Measurements from ENCODE around the gene PON2. TPM values are rescaled to one million over a fixed set of nuclear protein-coding genes. Genes with fewer than 3 reads are reported as not detected.

The PON2 gene
- total and polyA plus RNA-seq, 2 of the 13 experiments (the other 11 are each of a cell fraction or from before 2014, with no cell fraction given), result 202 to 217 TPM

DNA sequence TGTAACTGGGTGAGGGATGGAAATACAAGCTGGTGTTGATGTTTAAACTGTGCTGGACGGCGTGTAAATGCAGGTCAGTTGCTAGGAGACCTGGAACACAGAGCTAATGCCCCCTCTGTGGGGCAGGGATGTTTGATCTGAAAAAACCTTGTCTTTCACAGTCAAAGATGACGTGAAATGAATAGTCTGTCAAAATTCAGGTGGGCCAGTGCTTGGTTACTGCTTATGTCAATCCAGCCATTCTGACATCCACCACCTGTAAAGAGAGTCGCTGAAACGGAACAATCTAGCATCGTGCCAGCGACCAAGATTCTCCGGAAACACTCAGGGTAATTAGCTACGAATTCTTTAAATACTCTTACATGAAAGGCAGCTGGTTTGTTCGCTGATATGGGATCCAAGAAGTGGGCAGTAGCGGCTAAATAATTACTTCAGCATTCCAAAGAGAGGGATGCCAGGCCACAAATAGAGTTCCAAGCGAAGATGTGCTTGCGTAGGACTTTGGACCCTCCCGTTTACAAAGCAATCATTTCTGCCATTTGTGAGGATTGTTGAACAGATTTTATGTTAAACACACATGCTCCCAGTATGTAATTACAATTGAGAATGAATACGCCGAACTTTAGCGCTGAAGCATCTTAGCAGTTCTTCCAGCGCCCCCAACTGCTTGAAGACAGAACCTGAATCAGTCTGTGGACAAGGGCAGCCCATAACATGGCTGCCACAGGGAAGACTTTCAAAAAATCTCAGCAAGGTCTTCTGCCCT is 43.6 kb upstream of the PON2 start (continued):
- TF ChIP-seq, protein P1, sequence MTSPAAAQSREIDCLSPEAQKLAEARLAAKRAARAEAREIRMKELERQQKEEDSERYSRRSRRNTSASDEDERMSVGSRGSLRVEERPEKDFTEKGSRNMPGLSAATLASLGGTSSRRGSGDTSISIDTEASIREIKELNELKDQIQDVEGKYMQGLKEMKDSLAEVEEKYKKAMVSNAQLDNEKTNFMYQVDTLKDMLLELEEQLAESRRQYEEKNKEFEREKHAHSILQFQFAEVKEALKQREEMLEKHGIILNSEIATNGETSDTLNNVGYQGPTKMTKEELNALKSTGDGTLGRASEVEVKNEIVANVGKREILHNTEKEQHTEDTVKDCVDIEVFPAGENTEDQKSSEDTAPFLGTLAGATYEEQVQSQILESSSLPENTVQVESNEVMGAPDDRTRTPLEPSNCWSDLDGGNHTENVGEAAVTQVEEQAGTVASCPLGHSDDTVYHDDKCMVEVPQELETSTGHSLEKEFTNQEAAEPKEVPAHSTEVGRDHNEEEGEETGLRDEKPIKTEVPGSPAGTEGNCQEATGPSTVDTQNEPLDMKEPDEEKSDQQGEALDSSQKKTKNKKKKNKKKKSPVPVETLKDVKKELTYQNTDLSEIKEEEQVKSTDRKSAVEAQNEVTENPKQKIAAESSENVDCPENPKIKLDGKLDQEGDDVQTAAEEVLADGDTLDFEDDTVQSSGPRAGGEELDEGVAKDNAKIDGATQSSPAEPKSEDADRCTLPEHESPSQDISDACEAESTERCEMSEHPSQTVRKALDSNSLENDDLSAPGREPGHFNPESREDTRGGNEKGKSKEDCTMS (CRISPR knock-in tag; conservative IDR thresholded peaks at IDR 0.05), result no peak
- TF ChIP-seq, protein P2, sequence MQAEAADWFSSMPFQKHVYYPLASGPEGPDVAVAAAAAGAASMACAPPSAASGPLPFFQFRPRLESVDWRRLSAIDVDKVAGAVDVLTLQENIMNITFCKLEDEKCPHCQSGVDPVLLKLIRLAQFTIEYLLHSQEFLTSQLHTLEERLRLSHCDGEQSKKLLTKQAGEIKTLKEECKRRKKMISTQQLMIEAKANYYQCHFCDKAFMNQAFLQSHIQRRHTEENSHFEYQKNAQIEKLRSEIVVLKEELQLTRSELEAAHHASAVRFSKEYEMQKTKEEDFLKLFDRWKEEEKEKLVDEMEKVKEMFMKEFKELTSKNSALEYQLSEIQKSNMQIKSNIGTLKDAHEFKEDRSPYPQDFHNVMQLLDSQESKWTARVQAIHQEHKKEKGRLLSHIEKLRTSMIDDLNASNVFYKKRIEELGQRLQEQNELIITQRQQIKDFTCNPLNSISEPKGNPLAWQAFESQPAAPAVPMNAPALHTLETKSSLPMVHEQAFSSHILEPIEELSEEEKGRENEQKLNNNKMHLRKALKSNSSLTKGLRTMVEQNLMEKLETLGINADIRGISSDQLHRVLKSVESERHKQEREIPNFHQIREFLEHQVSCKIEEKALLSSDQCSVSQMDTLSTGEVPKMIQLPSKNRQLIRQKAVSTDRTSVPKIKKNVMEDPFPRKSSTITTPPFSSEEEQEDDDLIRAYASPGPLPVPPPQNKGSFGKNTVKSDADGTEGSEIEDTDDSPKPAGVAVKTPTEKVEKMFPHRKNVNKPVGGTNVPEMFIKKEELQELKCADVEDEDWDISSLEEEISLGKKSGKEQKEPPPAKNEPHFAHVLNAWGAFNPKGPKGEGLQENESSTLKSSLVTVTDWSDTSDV (CRISPR knock-in tag; IDR thresholded peaks at IDR 0.05), result no peak
- TF ChIP-seq ZNF17 (CRISPR knock-in tag; IDR thresholded peaks at IDR 0.05) (no peak), ZNF256 (CRISPR knock-in tag; conservative IDR thresholded peaks at IDR 0.05) (no peak), FLYWCH1 (CRISPR knock-in tag; IDR thresholded peaks at IDR 0.05) (no peak), ZBTB3 (CRISPR knock-in tag; IDR thresholded peaks at IDR 0.05; ENCODE audit: borderline replicate concordance, low read depth) (no peak), NFE2 (CRISPR knock-in tag; IDR thresholded peaks at IDR 0.05) (no peak), ZNF563 (CRISPR knock-in tag; IDR thresholded peaks at IDR 0.05) (no peak), ZNF775 (CRISPR knock-in tag; IDR thresholded peaks at IDR 0.05; ENCODE audit: borderline replicate concordance) (no peak), ZNF143 (CRISPR knock-in tag; IDR thresholded peaks at IDR 0.05) (no peak), KAT2B (IDR thresholded peaks at IDR 0.05; ENCODE audit: borderline replicate concordance, low read depth, low read length) (no peak), NFE2L1 (CRISPR knock-in tag; IDR thresholded peaks at IDR 0.05; ENCODE audit: borderline replicate concordance) (no peak), NR3C1 (CRISPR knock-in tag; IDR thresholded peaks at IDR 0.05) (no peak), KAT8 (CRISPR knock-in tag; IDR thresholded peaks at IDR 0.05) (no peak), DNMT3B (CRISPR knock-in tag; conservative IDR thresholded peaks at IDR 0.05) (no peak), ZBTB8A (CRISPR knock-in tag; IDR thresholded peaks at IDR 0.05; ENCODE audit: borderline replicate concordance, low read depth) (no peak), MIER3 (CRISPR knock-in tag; IDR thresholded peaks at IDR 0.05; ENCODE audit: borderline replicate concordance) (no peak), TBL1XR1 (IDR thresholded peaks at IDR 0.05; ENCODE audit: borderline replicate concordance, low read length, partially characterized antibody) (no peak), ZBTB1 (CRISPR knock-in tag; IDR thresholded peaks at IDR 0.05; ENCODE audit: borderline replicate concordance) (no peak), ZNF24 (IDR thresholded peaks at IDR 0.05) (0 out of 2 replicates have a peak, but pooled peaks have one; percentile 31)
- TF ChIP-seq, protein P3, sequence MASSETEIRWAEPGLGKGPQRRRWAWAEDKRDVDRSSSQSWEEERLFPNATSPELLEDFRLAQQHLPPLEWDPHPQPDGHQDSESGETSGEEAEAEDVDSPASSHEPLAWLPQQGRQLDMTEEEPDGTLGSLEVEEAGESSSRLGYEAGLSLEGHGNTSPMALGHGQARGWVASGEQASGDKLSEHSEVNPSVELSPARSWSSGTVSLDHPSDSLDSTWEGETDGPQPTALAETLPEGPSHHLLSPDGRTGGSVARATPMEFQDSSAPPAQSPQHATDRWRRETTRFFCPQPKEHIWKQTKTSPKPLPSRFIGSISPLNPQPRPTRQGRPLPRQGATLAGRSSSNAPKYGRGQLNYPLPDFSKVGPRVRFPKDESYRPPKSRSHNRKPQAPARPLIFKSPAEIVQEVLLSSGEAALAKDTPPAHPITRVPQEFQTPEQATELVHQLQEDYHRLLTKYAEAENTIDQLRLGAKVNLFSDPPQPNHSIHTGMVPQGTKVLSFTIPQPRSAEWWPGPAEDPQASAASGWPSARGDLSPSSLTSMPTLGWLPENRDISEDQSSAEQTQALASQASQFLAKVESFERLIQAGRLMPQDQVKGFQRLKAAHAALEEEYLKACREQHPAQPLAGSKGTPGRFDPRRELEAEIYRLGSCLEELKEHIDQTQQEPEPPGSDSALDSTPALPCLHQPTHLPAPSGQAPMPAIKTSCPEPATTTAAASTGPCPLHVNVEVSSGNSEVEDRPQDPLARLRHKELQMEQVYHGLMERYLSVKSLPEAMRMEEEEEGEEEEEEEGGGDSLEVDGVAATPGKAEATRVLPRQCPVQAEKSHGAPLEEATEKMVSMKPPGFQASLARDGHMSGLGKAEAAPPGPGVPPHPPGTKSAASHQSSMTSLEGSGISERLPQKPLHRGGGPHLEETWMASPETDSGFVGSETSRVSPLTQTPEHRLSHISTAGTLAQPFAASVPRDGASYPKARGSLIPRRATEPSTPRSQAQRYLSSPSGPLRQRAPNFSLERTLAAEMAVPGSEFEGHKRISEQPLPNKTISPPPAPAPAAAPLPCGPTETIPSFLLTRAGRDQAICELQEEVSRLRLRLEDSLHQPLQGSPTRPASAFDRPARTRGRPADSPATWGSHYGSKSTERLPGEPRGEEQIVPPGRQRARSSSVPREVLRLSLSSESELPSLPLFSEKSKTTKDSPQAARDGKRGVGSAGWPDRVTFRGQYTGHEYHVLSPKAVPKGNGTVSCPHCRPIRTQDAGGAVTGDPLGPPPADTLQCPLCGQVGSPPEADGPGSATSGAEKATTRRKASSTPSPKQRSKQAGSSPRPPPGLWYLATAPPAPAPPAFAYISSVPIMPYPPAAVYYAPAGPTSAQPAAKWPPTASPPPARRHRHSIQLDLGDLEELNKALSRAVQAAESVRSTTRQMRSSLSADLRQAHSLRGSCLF (CRISPR knock-in tag; IDR thresholded peaks at IDR 0.05; ENCODE audit: borderline replicate concordance), result no peak

Data from HepG2 (cell line).